Kidney epithelial cell (primary cell): ENCODE measurements around the gene ADD3. TPM values are rescaled to one million over a fixed set of nuclear protein-coding genes. Genes with fewer than 3 reads are reported as not detected.
A peak's percentile ranks its signal among the peaks of the same experiment; 100 is the strongest.

Experiments used
- DNase-seq: peaks from one replicate; pipeline ENCODE4 v3.0.0-alpha.2; 2010; ENCODE audit warnings: low read depth
- H3K27me3 ChIP-seq: 2 replicates; pipeline ENCODE4 v1.6.0; 2011; ENCODE audit warnings: low read length; ENCODE audit not compliant: control insufficient read depth, insufficient read depth
- H3K36me3 ChIP-seq: 2 replicates; pipeline ENCODE4 v1.5.1; 2011; ENCODE audit warnings: low read length; ENCODE audit not compliant: control insufficient read depth, insufficient read depth
- H3K4me3 ChIP-seq: 2 replicates; pipeline ENCODE4 v1.5.1; 2011; ENCODE audit warnings: low read depth, mild to moderate bottlenecking, control low read depth, low read length
- CTCF ChIP-seq: IDR thresholded peaks from 2 replicates; pipeline ENCODE4 v1.5.1; 2011; ENCODE audit warnings: mild to moderate bottlenecking, moderate library complexity, low read length, control low read depth, inconsistent platforms; ENCODE audit not compliant: insufficient read depth, poor library complexity, severe bottlenecking
- total RNA-seq: library from RNA; depleted of rRNA; stranded (reverse); fragments of >200 nt; gene quantifications from 2 replicates; pipeline ENCODE4 v1.2.3, GENCODE V29; 2015

The ADD3 gene
- total RNA-seq, 1 donor from 2014 or later, result 25.6 TPM

- Histone ChIP-seq H3K4me3 (no peak overlapping the region), H3K27me3 (no peaks in the 10 kb centered on the region), H3K36me3 (no peaks in the 10 kb centered on the region)
- TF ChIP-seq CTCF, result no peak
- no peak for DNase-seq
Observed at GRCh38 chr10:109974504-109975191, 33.1 kb upstream of the ADD3 start.

- no peaks in the 10 kb centered on the region for H3K27me3 ChIP-seq
- no peak for DNase-seq
- no peak for TF ChIP-seq CTCF
- no peak overlapping the region for H3K4me3 ChIP-seq
- no peaks in the 10 kb centered on the region for H3K36me3 ChIP-seq
Observed at GRCh38 chr10:109975244-109976190, 32.3 kb upstream of the ADD3 start.

GRCh38 chr10:109976681-109977080 lies 31.1 kb upstream of the ADD3 start:
- no peak for TF ChIP-seq CTCF

GRCh38 chr10:109977382-109977806 lies 30.4 kb upstream of the ADD3 start:
- H3K27me3 ChIP-seq, result no peaks in the 10 kb centered on the region
- no peaks in the 10 kb centered on the region for H3K36me3 ChIP-seq
- no peak for TF ChIP-seq CTCF
- no peak overlapping the region for H3K4me3 ChIP-seq
- DNase-seq, result no peak

More at GRCh38 chr10:109976681-109977080, 31.1 kb upstream of the ADD3 start:
- Histone ChIP-seq H3K27me3 (no peaks in the 10 kb centered on the region), H3K36me3 (no peaks in the 10 kb centered on the region), H3K4me3 (no peak overlapping the region)
- DNase-seq, result no peak

- peak; percentile 56 for TF ChIP-seq CTCF
- DNase-seq, result no peak
- no peaks in the 10 kb centered on the region for H3K36me3 ChIP-seq
Observed at GRCh38 chr10:109978481-109978880, 29.3 kb upstream of the ADD3 start.

More at GRCh38 chr10:109978481-109978880, 29.3 kb upstream of the ADD3 start:
- H3K4me3 ChIP-seq, result no peak overlapping the region
- no peaks in the 10 kb centered on the region for H3K27me3 ChIP-seq
